DND-41 (cell line): Measurements from ENCODE around the gene GRID1.

Source experiments
- ATAC-seq: fragments of 200-7000 bp; cut with Tn5 transposase; 3 replicates; pipeline ENCODE4 v1.9.1; 2021; ENCODE audit warnings: low read depth; ENCODE audit not compliant: insufficient read depth
- DNase-seq: peaks from one replicate; pipeline ENCODE4 v3.0.0-alpha.2; 2020
- H2AFZ ChIP-seq: 2 replicates; pipeline ENCODE4 v1.6.0; 2012; ENCODE audit warnings: low read depth, low read length
- H3K27ac ChIP-seq: 2 replicates; pipeline ENCODE4 v1.5.1; 2012; ENCODE audit warnings: low read length, inconsistent platforms
- H3K27me3 ChIP-seq: fragments of 200-600 bp; sonication (generic); 2 replicates; pipeline ENCODE4 v1.6.0; 2012; ENCODE audit warnings: low read length, mild to moderate bottlenecking, inconsistent platforms; ENCODE audit not compliant: insufficient read depth, poor library complexity
- H3K36me3 ChIP-seq: 2 replicates; pipeline ENCODE4 v1.5.1; 2012; ENCODE audit warnings: low read length, inconsistent platforms; ENCODE audit not compliant: insufficient read depth
- H3K4me1 ChIP-seq: 2 replicates; pipeline ENCODE4 v1.5.1; 2012; ENCODE audit warnings: mild to moderate bottlenecking, low read length; ENCODE audit not compliant: insufficient read depth
- H3K4me2 ChIP-seq: 2 replicates; pipeline ENCODE4 v1.6.0; 2012; ENCODE audit warnings: mild to moderate bottlenecking, moderate library complexity, low read length, inconsistent platforms; ENCODE audit not compliant: insufficient read depth
- H3K4me3 ChIP-seq, 2 experiments: fragments of 200-600 bp in 1 of 2; shearing (Covaris generic) in 1 of 2; 2 replicates each; pipeline ENCODE4 v1.5.1; 2012 to 2016; ENCODE audit warnings: inconsistent platforms in 2 of 2, low read length in 2 of 2, mild to moderate bottlenecking in 2 of 2, low read depth in 1 of 2, moderate library complexity in 1 of 2
- H3K79me2 ChIP-seq: 2 replicates; pipeline ENCODE4 v1.6.0; 2012; ENCODE audit warnings: low read length, inconsistent platforms; ENCODE audit not compliant: insufficient read depth
- H3K9ac ChIP-seq: 2 replicates; pipeline ENCODE4 v1.6.0; 2012; ENCODE audit warnings: low read depth, mild to moderate bottlenecking, inconsistent platforms, low read length, moderate library complexity
- H3K9me3 ChIP-seq: 2 replicates; pipeline ENCODE4 v1.5.1; 2012; ENCODE audit warnings: low read length, moderate library complexity, mild to moderate bottlenecking, inconsistent platforms; ENCODE audit not compliant: insufficient read depth, severe bottlenecking
- H4K20me1 ChIP-seq: 2 replicates; pipeline ENCODE4 v1.6.0; 2012; ENCODE audit warnings: low read length; ENCODE audit not compliant: insufficient read depth
- CTCF ChIP-seq: IDR thresholded peaks from 2 replicates; pipeline ENCODE4 v1.5.1; 2012; ENCODE audit warnings: borderline replicate concordance, low read length, moderate library complexity, mild to moderate bottlenecking; ENCODE audit not compliant: poor library complexity, severe bottlenecking; ENCODE audit errors: extremely low read depth
- EZH2 ChIP-seq: IDR thresholded peaks from 3 replicates; pipeline ENCODE4 v1.6.1; 2012; ENCODE audit warnings: borderline replicate concordance, low read depth, mild to moderate bottlenecking, moderate library complexity, low read length, inconsistent platforms; ENCODE audit not compliant: severe bottlenecking

GRID1 gene

GRCh38 chr10:86298501-86299001 is 68.0 kb downstream of the GRID1 start:
- H3K4me2 ChIP-seq: no peak overlapping the region
- TF ChIP-seq EZH2 (no peak), CTCF (no peak)

GRCh38 chr10:86295791-86296190 is 70.8 kb downstream of the GRID1 start:
- TF ChIP-seq CTCF (no peak), EZH2 (no peak)
- H3K9me3 ChIP-seq: no peaks in the 10 kb centered on the region
- no peaks in the 10 kb centered on the region for H3K4me1 ChIP-seq
- no peak overlapping the region for H3K4me3 ChIP-seq
- no peaks in the 10 kb centered on the region for H3K79me2 ChIP-seq
- H3K27ac ChIP-seq: no peak overlapping the region
- no peak overlapping the region for H3K9ac ChIP-seq
- H3K4me2 ChIP-seq: no peak overlapping the region
- no peak overlapping the region for H2AFZ ChIP-seq
- H4K20me1 ChIP-seq: 0 out of 2 replicates have a peak, but pooled peaks cover 2% of the 10 kb centered on the region
- ATAC-seq (no peak), DNase-seq (no peak)
- H3K27me3 ChIP-seq: no peaks in the 10 kb centered on the region
- H3K36me3 ChIP-seq: no peaks in the 10 kb centered on the region

More at GRCh38 chr10:86298501-86299001, 68.0 kb downstream of the GRID1 start:
- Histone ChIP-seq H3K27me3 (no peaks in the 10 kb centered on the region), H3K4me3 (no peak overlapping the region), H4K20me1 (no peaks in the 10 kb centered on the region), H3K79me2 (no peaks in the 10 kb centered on the region), H3K9ac (no peak overlapping the region), H3K36me3 (no peaks in the 10 kb centered on the region), H3K27ac (no peak overlapping the region), H2AFZ (no peak overlapping the region), H3K4me1 (no peaks in the 10 kb centered on the region), H3K9me3 (no peaks in the 10 kb centered on the region)
- DNase-seq: no peak
- ATAC-seq: no peak

- H2AFZ ChIP-seq: no peak overlapping the region
- no peaks in the 10 kb centered on the region for H3K27me3 ChIP-seq
- TF ChIP-seq EZH2 (no peak), CTCF (no peak)
- no peaks in the 10 kb centered on the region for H3K79me2 ChIP-seq
- no peak overlapping the region for H3K9ac ChIP-seq
- no peak overlapping the region for H3K27ac ChIP-seq
- H3K4me2 ChIP-seq: no peak overlapping the region
- no peaks in the 10 kb centered on the region for H3K4me1 ChIP-seq
- no peak overlapping the region for H3K4me3 ChIP-seq
- no peaks in the 10 kb centered on the region for H3K9me3 ChIP-seq
- no peaks in the 10 kb centered on the region for H3K36me3 ChIP-seq
- DNase-seq (no peak), ATAC-seq (no peak)
- 0 out of 2 replicates have a peak, but pooled peaks cover 2% of the 10 kb centered on the region for H4K20me1 ChIP-seq
Measured at GRCh38 chr10:86295351-86295750, 71.2 kb downstream of the GRID1 start.
